ENCODE measurements around the gene CPEB4. TPM values are rescaled to one million over a fixed set of nuclear protein-coding genes. Genes with fewer than 3 reads are reported as not detected.

The CPEB4 gene
- total and polyA plus RNA-seq, 2 donors (not counting 1 experiment from before 2014, with no cell fraction given), result 8.4 to 26.0 TPM

DNA sequence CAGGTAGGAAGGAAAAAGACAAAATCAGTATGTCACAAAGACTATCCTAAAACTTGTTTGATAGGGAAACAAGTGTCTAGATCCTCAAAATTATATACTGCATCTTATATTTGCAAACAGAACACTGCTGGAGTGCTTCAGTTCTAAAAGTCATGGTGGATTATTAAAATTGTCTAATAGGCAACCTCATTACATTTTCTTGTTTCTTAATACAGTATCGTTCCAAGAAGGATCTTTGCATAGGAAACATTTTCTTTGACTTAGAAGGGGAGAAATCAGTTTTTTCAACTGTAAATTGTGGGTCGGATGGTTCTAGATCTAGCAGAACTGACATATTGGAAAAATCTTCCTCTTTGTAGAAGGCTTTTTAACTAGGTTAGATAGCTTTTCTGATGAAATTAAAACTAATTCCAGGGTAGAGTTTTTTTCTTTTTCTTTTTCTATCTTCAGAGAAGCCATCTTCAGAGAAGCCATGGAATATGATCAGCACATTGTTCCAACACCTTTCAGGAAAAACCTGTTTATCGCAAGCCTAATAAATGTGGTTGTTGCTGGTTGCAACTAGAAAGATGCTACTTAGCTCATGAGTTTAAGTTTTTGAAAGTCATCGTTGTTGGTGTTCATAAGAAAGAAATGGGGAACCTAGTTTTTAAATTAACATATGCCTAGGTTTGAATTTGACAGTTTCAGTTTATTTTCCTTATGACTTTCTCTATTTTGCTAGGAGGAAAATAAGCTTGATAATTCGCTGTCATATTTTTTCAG is 7.4 kb downstream of the CPEB4 start:
- DNase-seq, result no peak
- Mint-ChIP-seq H3K4me3 (peak overlapping the region; percentile 11), H3K27ac (no peak overlapping the region), H3K9me3 (ENCODE audit: insufficient read depth) (no peaks in the 10 kb centered on the region), H3K4me1 (peaks cover 48% of the 10 kb centered on the region), H3K27me3 (no peaks in the 10 kb centered on the region)
- H3K9me3 ChIP-seq (ENCODE audit: control extremely low read depth in 1 of 3, control insufficient read depth in 2 of 3, insufficient read depth in 1 of 3, low read length in 2 of 3), result no peaks in the 10 kb centered on the region
- no CpG with 5 or more reads among the region's 5 CpGs for WGBS (ENCODE audit: insufficient coverage)
- H3K4me2 ChIP-seq (replicated peaks; ENCODE audit: low read depth, low read length, poor library complexity, severe bottlenecking), result peak overlapping the region; percentile 7
- POLR2A ChIA-PET, result no interaction called here
- H3K27me3 ChIP-seq (replicated peaks in 1 of 4; ENCODE audit: control extremely low read depth in 1 of 4, control insufficient read depth in 3 of 4, insufficient read depth in 4 of 4, low read length in 3 of 4), result no peaks in the 10 kb centered on the region
- H3K36me3 ChIP-seq (replicated peaks in 1 of 2; ENCODE audit: control extremely low read depth in 1 of 2, control insufficient read depth in 1 of 2, extremely low read depth in 1 of 2, insufficient read depth in 2 of 2, low read length in 1 of 2), result peaks cover 0 to 1% of the 10 kb centered on the region in 2 experiments
- no peak for ATAC-seq (ENCODE audit: low read depth)
- peaks cover 86% of the 10 kb centered on the region for H3K79me2 ChIP-seq (ENCODE audit: control insufficient read depth, insufficient read depth, low read length)
- peaks cover 14 to 32% of the 10 kb centered on the region in 2 donors for H3K4me1 ChIP-seq (ENCODE audit: control insufficient read depth in 2 of 2, insufficient read depth in 2 of 2, low read length in 2 of 2)
- H4K20me1 ChIP-seq (ENCODE audit: control insufficient read depth, insufficient read depth, low read length, poor library complexity, severe bottlenecking), result peaks cover 7% of the 10 kb centered on the region
- peak overlapping the region; percentile 6 for H3K9ac ChIP-seq (ENCODE audit: low read length)
- peak overlapping the region in 1 of 2 donors; percentile 28 for H3K27ac ChIP-seq (ENCODE audit: low read length in 2 of 2)
- no peak for TF ChIP-seq EZH2 (IDR thresholded peaks at IDR 0.05; ENCODE audit: borderline replicate concordance, insufficient read depth, low read depth, low read length, poor library complexity, severe bottlenecking)
- no peak for TF ChIP-seq CTCF (IDR thresholded peaks at IDR 0.05)
- intact Hi-C loops (cut with micrococcal nuclease), result no loop called here
- H2AFZ ChIP-seq (ENCODE audit: insufficient read depth, low read depth, low read length, poor library complexity, severe bottlenecking), result no peak overlapping the region
- H3K4me3 ChIP-seq (ENCODE audit: control extremely low read depth in 1 of 5, extremely low read depth in 1 of 5, insufficient read depth in 1 of 5, low read depth in 2 of 5, low read length in 4 of 5), result no peak overlapping the region
- CTCF ChIA-PET, result interaction anchor here (2.7 kb wide), 1 partner anchor 10 kb away, joined by 12 read pairs; no protein-coding TSS in a partner anchor

- H3K27me3 Mint-ChIP-seq, result no peaks in the 10 kb centered on the region
- no peaks in the 10 kb centered on the region for H3K27me3 ChIP-seq (replicated peaks in 1 of 4; ENCODE audit: control extremely low read depth in 1 of 4, control insufficient read depth in 3 of 4, insufficient read depth in 4 of 4, low read length in 3 of 4)
- H3K9me3 ChIP-seq (ENCODE audit: control extremely low read depth in 1 of 3, control insufficient read depth in 2 of 3, insufficient read depth in 1 of 3, low read length in 2 of 3), result no peaks in the 10 kb centered on the region
- no peak overlapping the region for H3K27ac ChIP-seq (ENCODE audit: low read length in 2 of 2)
- no peak overlapping the region for H3K27ac Mint-ChIP-seq
- peaks cover 82% of the 10 kb centered on the region for H3K79me2 ChIP-seq (ENCODE audit: control insufficient read depth, insufficient read depth, low read length)
- TF ChIP-seq CTCF (IDR thresholded peaks at IDR 0.05), result no peak
- TF ChIP-seq EZH2 (IDR thresholded peaks at IDR 0.05; ENCODE audit: borderline replicate concordance, insufficient read depth, low read depth, low read length, poor library complexity, severe bottlenecking), result no peak
- no peaks in the 10 kb centered on the region for H3K9me3 Mint-ChIP-seq (ENCODE audit: insufficient read depth)
- no peak overlapping the region for H3K4me3 ChIP-seq (ENCODE audit: control extremely low read depth in 1 of 5, extremely low read depth in 1 of 5, insufficient read depth in 1 of 5, low read depth in 2 of 5, low read length in 4 of 5)
- ATAC-seq (ENCODE audit: low read depth), result no peak
- 100% methylated on average over 2 of the region's 4 CpGs for WGBS (ENCODE audit: insufficient coverage)
- H3K4me1 ChIP-seq (ENCODE audit: control insufficient read depth in 2 of 2, insufficient read depth in 2 of 2, low read length in 2 of 2), result peaks cover 6 to 23% of the 10 kb centered on the region in 2 donors
- POLR2A ChIA-PET, result interaction anchor here (0.6 kb wide), 1 partner anchor 209 kb away, joined by 3 read pairs; no protein-coding TSS in a partner anchor
- CTCF ChIA-PET, result interaction anchor here (0.8 to 2.7 kb wide), 3 partner anchors 11 to 110 kb away, joined by 3 to 12 read pairs (median 4); no protein-coding TSS in a partner anchor
- H3K36me3 ChIP-seq (replicated peaks in 1 of 2; ENCODE audit: control extremely low read depth in 1 of 2, control insufficient read depth in 1 of 2, extremely low read depth in 1 of 2, insufficient read depth in 2 of 2, low read length in 1 of 2), result peaks cover 2 to 3% of the 10 kb centered on the region in 2 experiments
- no peak overlapping the region for H3K4me2 ChIP-seq (replicated peaks; ENCODE audit: low read depth, low read length, poor library complexity, severe bottlenecking)
- H2AFZ ChIP-seq (ENCODE audit: insufficient read depth, low read depth, low read length, poor library complexity, severe bottlenecking), result no peak overlapping the region
- DNase-seq, result no peak
- intact Hi-C loops (cut with micrococcal nuclease), result no loop called here
- no peak overlapping the region for H3K4me3 Mint-ChIP-seq
- peaks cover 7% of the 10 kb centered on the region for H4K20me1 ChIP-seq (ENCODE audit: control insufficient read depth, insufficient read depth, low read length, poor library complexity, severe bottlenecking)
- no peak overlapping the region for H3K9ac ChIP-seq (ENCODE audit: low read length)
- peaks cover 42% of the 10 kb centered on the region for H3K4me1 Mint-ChIP-seq
Measured at GRCh38 chr5:173896631-173897030, 8.5 kb downstream of the CPEB4 start.

Measured in B cell (primary cell).